CD4-positive, alpha-beta T cell treated with Interferon alpha-2 for 1 hour (primary cell): ENCODE results near the gene MAFG.
A peak's percentile ranks its signal among the peaks of the same experiment; 100 is the strongest.

Experiments used
- DNase-seq, 2 donors: peaks; one replicate each; pipeline ENCODE4 v3.0.0-alpha.2; 2020 to 2022

Gene MAFG

GRCh38 chr17:81957691-81958432 is 30.3 kb upstream of the MAFG start:
- no peak for DNase-seq

- DNase-seq: no peak
Observed at GRCh38 chr17:81956607-81957589, 29.4 kb upstream of the MAFG start.

DNA sequence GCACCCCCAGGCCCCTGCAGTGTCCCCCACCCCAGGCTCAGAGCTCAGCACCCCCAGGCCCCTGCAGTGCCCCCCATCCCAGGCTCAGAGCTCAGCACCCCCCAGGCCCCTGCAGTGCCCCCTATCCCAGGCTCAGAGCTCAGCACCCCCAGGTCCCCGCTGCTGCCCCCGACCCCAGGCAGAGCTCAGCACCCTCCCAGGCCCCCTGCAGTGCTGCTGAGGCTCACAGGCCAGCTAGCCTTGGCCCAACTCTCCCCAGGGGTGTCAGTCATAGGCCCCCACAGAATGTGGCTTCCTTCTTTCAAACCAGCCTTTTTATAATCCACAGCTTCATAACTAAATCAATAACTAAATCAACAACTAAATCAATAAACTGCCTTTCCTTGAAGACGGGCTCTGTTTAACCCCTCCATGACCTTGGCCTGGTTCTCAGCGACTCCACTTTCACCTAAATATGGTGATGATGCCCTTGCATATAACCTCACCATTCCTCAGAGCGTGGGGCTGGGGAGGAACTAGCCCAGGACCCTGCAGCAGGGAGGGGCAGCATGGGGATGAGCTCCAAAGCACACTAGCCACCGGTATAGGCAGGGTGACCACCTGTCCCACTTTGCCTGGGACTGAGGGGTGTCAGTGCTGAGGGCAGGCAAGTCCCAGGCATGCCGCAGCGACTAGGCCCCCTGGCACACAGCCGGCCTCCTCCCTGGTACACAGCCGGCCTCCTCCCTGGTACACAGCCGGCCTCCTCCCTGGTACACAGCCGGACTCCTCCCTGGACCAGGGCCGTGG is 28.4 kb upstream of the MAFG start:
- DNase-seq: no peak

- no peak for DNase-seq
Observed at GRCh38 chr17:81955058-81955681, 27.6 kb upstream of the MAFG start.

- no peak for DNase-seq
Observed at GRCh38 chr17:81954131-81955057, 26.9 kb upstream of the MAFG start.

GRCh38 chr17:81953443-81953842 is 25.9 kb upstream of the MAFG start:
- DNase-seq: peak in 1 of 2 donors; percentile 11

DNA sequence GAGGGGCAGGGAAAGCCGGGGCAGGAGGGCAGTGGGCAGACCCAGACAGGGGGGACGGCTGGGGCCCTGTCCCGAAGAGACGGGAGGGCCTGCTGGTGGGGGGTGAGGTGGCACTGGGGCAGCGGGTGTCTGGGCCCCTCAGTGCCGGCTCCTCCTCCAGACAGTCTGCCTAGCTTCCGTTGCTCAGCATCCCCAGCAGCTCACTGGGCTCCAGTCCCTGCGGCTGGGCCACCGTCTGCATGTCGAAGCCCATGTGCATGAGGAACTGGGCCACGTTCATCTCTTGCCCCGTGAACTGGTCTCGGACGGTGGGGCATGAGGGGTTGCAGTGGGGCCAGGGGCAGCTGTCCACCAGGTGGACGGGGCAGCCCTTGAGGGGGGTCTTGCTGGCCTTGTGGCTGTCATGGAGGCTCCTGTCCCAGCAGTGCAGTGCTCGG is 25.3 kb upstream of the MAFG start:
- no peak for DNase-seq

GRCh38 chr17:81951785-81952684 is 24.5 kb upstream of the MAFG start:
- no peak for DNase-seq

- DNase-seq: no peak
Observed at GRCh38 chr17:81950501-81950900, 23.0 kb upstream of the MAFG start.

- DNase-seq: no peak
Observed at GRCh38 chr17:81948635-81949378, 21.3 kb upstream of the MAFG start.

DNA sequence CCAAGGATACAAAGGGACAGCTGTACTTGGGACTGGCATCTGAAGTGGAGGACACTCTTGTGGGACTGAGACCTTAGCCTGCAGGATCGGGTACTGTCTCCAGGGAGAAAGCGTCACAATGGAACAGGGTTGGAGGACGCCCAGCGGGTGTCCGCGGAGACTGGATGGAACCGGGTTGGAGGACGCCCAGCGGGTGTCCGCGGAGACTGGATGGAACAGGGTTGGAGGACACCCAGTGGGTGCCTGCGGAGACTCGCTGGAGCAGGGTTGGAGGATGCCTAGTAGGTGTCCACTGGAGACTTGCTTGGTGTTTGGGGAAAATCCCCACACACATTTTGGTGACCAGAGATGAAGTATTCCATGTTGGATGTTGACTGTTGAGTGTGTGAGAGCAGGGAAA is 19.7 kb upstream of the MAFG start, which contains the start of gene MYADML2:
MYADML2 (minus strand) TSS at position 45 of the 400 bp plus-strand sequence. CDS start 5,492 bp downstream, outside the sequence.
- no peak for DNase-seq

DNA sequence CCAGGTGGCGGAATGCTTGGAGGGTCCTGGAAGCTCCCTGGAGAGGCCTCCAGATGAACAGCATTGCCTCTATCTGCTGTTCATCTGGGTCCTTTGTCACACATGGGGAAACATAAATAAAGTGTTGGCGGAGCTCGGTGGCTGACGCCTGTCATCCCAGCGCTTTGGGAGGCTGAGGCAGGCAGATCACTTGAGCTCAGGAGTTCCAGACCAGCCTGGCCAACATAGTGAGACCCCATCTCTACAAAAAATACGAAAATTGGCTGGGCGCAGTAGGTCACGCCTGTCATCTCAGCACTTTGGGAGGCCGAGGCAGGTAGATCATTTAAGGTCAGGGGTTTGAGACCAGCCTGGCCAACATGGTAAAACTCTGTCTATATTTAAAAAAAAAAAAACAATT is 17.3 kb upstream of the MAFG start:
- no peak for DNase-seq

DNA sequence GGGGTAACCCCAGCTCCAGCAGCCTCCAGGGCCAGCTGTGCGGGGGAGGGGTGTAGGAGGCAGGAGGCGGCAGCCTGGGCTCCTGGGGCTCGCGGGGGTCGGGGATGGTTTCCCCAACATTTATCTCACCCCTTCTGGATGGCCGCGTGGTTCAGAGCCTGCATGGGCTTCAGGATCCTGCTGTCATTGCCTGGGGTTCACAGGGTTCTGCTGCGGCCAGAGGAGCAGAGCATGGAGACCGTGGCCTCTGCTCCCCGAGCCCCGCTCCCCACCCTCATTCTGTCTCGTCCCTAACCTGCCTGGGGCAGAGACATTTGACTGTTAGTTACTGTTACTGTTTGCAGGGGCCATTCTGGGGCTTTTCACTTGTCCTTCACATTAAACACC is 14.6 kb upstream of the MAFG start:
- DNase-seq: no peak

DNA sequence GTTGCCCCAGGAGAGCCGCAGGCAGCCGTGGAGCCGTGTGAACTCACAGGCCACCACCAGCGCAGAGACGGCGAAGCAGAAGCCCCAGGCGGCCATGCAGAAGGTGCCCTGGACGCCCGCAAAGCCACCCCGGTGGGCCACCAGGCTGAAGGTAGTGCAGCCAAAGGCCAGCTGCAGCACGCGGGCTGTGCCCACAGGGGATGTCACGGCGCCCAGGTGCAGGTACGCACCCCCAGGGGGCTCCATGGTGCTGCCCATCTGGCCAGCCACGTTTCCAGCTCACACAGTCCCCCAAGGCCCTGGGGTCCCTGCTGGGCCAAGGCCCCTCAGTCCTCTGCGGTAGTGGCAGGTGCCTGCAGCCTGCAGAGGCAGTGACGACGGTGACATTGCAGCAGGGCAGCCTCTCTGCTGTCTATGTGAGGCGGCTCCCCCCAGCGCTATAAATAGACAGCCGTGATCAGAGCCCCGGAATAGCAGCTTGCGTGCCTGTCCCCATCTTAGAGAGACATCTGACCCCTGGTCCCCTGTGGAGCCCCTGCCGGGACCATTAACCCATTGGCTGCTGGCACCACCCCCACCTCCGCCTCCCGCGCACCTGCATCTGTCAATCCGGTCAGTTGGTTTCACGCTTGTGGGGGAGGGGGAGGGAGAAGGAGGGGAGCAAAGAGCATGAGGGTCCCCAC is 14.1 kb upstream of the MAFG start:
- DNase-seq: no peak

GRCh38 chr17:81940538-81941483 is 13.3 kb upstream of the MAFG start:
- DNase-seq: no peak

DNA sequence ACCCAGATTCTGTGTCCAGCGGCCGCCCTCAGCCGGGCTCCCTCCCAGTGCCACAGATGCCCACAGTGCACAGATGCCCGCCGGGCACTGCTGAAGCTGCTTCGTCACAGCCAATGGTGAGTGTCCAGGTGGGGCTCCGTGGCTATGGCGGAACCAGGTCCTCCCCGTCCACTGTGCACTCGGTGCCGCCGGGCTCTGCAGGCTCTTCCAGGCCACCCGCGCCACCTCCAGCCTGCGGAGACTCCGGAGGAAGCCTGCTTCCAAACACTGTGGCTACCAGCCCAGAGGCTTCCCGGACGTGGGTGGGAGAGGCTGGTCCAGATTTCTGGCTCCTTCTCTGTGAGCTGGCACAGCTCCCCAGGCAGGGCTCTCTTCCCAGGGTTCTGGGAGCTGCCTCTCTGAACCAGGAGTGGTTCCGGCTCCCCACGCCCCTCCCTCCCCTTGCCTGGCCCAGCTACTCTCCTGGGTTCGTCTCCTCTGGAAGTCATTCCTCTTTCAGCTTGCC is 12.4 kb upstream of the MAFG start:
- no peak for DNase-seq

- no peak for DNase-seq
Observed at GRCh38 chr17:81939218-81939617, 11.7 kb upstream of the MAFG start.
